ENCODE measurements around the gene DIAPH1.
A peak's percentile ranks its signal among the peaks of the same experiment; 100 is the strongest.

The DIAPH1 gene

GRCh38 chr5:141496038-141496437 lies 122.8 kb downstream of the DIAPH1 start:
- no peak for TF ChIP-seq CTCF (IDR thresholded peaks at IDR 0.05; ENCODE audit: low read length, missing control alignments)
- no peak overlapping the region for H3K4me3 ChIP-seq (replicated peaks; ENCODE audit: low read depth, low read length)
- no peak for DNase-seq (ENCODE audit: low read depth)

DNA sequence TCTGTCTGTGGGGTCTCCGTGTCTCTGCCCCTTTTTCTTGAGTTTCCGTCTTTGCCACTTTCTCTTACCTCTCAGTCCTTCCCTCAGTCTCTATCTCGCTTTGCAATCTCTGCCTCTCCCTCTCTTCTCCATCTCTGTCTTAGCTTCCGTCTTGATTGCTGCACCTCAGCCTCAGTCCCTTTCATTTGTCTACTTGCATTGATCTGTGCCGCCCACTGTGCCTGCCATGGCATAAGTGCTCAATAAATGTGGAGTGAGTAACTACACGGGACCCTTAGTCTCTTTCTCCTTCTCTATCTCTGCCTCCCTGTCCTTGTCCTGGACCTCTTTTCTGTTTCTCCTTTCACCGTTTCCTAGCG lies 123.4 kb downstream of the DIAPH1 start:
- H3K4me3 ChIP-seq (replicated peaks; ENCODE audit: low read depth, low read length), result no peak overlapping the region
- TF ChIP-seq CTCF (IDR thresholded peaks at IDR 0.05; ENCODE audit: low read length, missing control alignments), result no peak
- no peak for DNase-seq (ENCODE audit: low read depth)

DNA sequence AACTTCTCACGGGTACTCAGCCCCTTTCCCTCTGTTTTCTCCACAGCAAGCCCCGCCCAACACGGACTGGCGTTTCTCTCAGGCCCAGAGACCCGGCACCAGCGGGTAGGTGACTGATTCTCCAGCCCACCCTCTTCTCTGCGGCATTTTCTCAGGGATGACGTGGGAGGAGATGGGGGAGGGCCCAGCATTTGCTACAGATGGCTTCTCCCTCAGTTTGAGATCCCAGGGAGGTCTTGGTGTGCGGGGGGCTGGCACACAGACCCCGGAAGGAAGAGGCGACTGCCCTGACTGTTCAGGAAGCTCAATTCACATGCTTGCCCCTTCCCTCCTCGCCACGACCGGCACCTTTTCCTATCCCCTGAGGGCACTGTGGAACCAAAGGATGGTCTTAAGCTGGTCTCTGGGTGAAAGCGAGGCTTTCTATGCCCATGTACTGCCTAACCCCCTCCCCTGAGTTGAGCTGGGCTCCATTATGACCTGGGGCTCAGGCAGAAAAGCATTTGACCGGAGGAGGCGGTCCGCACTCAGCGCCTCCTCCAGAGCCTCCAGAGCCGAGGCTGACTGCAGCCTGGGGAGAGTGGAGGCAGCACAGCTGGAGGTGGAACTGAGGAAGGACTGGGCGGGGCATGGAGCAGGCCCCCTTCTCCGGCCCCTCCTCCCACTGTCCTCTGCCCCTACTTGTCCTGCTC lies 123.9 kb downstream of the DIAPH1 start:
- no peak for DNase-seq (ENCODE audit: low read depth)
- no peak for TF ChIP-seq CTCF (IDR thresholded peaks at IDR 0.05; ENCODE audit: low read length, missing control alignments)

DNA sequence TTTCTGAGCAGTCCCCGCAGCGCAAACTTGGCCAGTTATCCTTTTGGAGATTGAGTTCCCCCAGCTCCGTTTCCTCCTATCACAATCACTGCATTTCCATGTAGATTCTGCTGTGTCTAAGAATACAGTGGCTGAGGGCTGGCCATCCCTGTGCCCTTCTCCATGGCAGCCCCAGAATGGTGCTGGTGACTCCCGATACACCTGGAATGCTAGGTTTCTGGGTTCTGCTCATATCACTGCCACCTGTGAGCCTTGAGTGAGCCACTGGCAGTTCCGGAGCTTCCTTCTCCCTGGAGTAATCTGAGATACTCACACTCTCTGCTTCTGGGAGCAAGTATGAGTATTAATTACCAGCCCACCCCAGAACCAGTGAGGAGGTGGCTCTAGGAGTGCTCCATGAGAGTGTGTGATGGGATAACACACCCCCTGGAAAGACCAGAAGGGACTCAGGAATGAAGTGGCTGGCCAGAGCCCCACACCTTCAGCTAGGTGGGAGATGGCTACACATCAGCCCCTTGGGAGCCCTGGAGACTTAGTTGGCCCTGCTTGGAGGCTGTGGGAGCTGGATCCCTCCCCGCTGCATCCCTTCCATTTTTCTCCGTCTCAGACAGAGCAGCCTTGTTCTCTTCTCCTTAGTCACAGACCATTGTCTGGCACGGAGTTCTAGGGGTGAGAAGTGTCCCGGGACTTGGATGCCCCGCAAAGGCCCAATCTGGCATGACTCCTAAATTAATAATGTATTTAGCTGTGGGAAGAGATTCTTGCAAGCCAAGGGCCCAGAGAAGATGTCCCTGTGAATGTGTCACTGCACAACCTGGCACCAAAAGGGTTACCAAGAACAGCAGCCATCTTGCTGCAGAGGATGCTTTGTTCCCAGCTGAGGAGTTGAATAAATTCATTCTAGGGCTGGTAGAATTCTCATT lies 125.0 kb downstream of the DIAPH1 start:
- H3K4me3 ChIP-seq (replicated peaks; ENCODE audit: low read depth, low read length), result no peak overlapping the region
- no peak for TF ChIP-seq CTCF (IDR thresholded peaks at IDR 0.05; ENCODE audit: low read length, missing control alignments)
- DNase-seq (ENCODE audit: low read depth), result peak; percentile 55

More for the DNA sequence above, 123.9 kb downstream of the DIAPH1 start:
- H3K4me3 ChIP-seq (replicated peaks; ENCODE audit: low read depth, low read length), result no peak overlapping the region

GRCh38 chr5:141492168-141492885 lies 126.5 kb downstream of the DIAPH1 start:
- DNase-seq (ENCODE audit: low read depth), result no peak
- no peak for TF ChIP-seq CTCF (IDR thresholded peaks at IDR 0.05; ENCODE audit: low read length, missing control alignments)
- no peak overlapping the region for H3K4me3 ChIP-seq (replicated peaks; ENCODE audit: low read depth, low read length)

GRCh38 chr5:141491323-141492167 lies 127.3 kb downstream of the DIAPH1 start:
- H3K4me3 ChIP-seq (replicated peaks; ENCODE audit: low read depth, low read length), result no peak overlapping the region

More at GRCh38 chr5:141491323-141492167, 127.3 kb downstream of the DIAPH1 start:
- no peak for TF ChIP-seq CTCF (IDR thresholded peaks at IDR 0.05; ENCODE audit: low read length, missing control alignments)
- no peak for DNase-seq (ENCODE audit: low read depth)

Data from fibroblast of pulmonary artery (primary cell).